ENCODE results near the gene MCOLN2. TPM values are rescaled to one million over a fixed set of nuclear protein-coding genes. Genes with fewer than 3 reads are reported as not detected.

Gene MCOLN2
- polyA plus RNA-seq, 6 donors from 2014 or later, result 0.43 to 4.1 (median 1.5) TPM

Other genes with a start within 250 kb of the MCOLN2 start
- gene LPAR3, start 103.9 kb downstream of the MCOLN2 start, polyA plus RNA-seq (ENCODE audit: low read depth in 6 of 6), result not detected
- not detected for gene MCOLN3, start 51.4 kb upstream of the MCOLN2 start, polyA plus RNA-seq (ENCODE audit: low read depth in 6 of 6)
- gene SYDE2, start 203.9 kb upstream of the MCOLN2 start, polyA plus RNA-seq (ENCODE audit: low read depth in 6 of 6), result under 1 TPM in 5 of 6 donors, not detected in 1; 0.18 to 0.70 (median 0.36) TPM